GM19468 (cell line): ENCODE results near the gene PLAC8L1.

Experiments used
- ATAC-seq: cut with Tn5 transposase; IDR thresholded peaks from one replicate; pipeline ENCODE4 v1.9.1; 2021; ENCODE audit warnings: mild to moderate bottlenecking, moderate library complexity, moderate number of reproducible peaks; ENCODE audit not compliant: unreplicated experiment; ENCODE audit errors: extremely low read depth

Gene PLAC8L1

DNA sequence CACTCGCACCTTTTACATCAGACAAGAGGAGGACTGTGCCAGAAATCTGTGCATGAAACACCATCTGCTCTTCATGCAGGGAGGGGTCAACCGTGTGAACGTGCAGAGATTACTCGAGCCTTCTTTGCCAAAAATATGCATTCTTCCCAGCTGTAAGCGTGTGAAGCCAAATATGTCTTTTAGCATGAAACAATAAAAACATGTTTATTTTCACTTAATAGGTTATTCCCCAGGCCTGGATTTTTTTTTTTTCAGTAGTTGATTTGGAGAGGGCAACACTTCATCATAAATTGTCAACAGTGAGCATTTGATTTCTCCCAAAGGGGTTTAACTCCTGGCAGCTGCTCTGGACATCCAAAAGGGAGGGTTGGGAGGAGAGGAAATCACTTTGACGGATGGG, 23.8 kb downstream of the PLAC8L1 start:
- ATAC-seq, result no peak

- ATAC-seq, result no peak
These were observed 25.5 kb downstream of the PLAC8L1 start for GRCh38 chr5:146079695-146080373.

DNA sequence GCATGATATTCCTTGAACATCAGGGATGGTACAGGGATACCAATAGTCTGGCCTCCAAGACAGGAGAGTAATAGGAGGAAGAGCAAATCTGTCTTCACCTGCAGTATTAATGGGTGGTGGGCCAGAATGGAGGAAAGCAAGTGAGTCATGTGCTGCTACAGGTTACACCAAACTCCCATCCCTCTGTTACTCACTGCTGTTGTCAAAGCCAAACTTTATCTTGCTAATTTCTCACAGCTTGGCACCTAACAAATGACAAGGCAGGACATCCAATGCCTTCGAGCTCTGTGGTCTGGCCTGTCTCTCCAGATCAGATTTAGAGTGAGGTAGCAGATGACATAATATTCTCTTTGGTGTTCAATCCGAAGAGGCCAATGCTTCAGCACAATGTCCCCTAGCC, 26.8 kb downstream of the PLAC8L1 start:
- no peak for ATAC-seq

- ATAC-seq, result no peak
These were observed 28.9 kb downstream of the PLAC8L1 start for GRCh38 chr5:146076455-146076854.

- no peak for ATAC-seq
These were observed 29.3 kb downstream of the PLAC8L1 start for GRCh38 chr5:146076028-146076427.

DNA sequence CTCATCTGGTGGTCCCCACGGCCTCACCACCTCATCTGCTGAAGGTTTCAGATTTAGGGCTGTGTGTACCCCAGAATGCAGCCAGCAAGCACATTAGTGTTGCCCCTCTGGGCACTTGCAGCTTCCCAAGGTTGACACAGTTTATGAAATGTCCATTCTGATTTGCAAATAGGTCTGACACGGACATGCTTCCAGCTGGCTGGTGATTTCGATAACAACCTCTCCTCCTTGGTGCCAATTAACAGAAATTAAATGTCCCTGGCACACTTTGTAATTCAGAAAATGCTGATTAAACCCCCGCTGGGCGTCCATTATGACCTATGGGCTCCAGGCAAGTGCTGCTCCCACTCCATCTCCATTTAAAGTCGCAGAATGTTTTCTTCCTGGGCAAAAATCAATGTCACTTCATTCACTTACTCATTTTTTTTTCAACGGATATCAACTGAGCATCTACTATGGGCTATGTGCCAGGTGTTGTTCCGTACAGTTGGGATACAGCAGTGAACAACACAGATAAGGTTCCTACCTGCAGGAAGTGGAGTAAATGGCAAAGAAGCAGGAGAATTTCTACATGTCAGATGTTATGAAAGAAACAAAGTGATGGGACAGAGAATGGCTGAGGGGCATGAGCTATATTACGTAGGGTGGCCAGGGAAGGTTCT, 32.0 kb downstream of the PLAC8L1 start:
- no peak for ATAC-seq

GRCh38 chr5:146072595-146072994, 32.8 kb downstream of the PLAC8L1 start:
- no peak for ATAC-seq

DNA sequence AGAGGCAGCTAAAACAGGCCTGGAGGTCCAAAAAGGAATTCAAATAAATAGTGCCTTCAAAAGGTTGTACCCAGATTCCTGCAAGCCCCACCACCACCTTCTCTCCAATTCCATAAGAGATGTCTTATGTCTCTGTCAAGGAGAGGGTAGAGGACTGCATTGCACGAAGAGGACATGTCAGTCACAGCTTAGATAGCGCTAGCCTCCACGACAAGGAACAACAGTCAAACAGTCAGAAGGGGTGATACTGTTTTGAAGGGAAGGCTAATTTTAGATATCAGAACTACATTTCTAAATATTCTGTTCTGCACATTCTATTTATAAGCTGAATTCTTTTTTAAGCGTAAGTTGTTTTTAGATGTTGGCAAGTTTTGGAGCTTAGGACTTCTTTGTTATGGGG, 34.2 kb downstream of the PLAC8L1 start:
- ATAC-seq, result no peak

DNA sequence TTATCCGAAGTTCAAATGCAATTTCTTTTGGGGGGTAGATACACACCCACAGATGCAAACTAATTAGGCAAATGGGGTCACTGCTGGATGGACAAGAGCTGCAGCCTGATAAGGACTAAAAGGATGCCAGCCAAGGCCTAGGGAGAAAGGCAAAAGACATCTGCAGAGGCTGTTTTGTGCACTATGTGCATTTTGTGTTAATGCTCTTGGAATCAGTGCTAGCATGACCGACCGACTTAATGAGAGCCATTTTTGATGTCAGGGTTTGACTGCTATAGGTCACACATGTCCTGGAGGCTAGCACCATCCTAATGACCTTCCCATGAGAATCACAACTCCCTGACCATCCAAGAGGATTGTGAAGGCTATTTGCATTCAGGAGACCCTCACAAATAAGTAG, 34.6 kb downstream of the PLAC8L1 start:
- no peak for ATAC-seq

DNA sequence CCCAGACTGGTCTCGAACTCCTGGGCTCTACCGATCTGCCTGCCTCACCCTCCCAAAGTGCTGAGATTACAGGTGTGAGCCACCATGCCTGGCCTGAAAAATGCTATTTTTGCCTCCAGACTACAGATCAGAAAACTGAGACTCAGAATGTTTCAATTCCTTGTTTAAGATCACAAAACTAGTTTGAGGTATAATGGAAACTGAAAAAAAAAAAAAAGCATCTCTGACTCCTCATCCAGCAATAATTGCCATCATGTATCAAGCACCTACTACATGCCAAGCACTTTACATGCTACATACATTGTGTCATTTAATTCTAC, 35.6 kb downstream of the PLAC8L1 start:
- ATAC-seq, result peak; percentile 19

DNA sequence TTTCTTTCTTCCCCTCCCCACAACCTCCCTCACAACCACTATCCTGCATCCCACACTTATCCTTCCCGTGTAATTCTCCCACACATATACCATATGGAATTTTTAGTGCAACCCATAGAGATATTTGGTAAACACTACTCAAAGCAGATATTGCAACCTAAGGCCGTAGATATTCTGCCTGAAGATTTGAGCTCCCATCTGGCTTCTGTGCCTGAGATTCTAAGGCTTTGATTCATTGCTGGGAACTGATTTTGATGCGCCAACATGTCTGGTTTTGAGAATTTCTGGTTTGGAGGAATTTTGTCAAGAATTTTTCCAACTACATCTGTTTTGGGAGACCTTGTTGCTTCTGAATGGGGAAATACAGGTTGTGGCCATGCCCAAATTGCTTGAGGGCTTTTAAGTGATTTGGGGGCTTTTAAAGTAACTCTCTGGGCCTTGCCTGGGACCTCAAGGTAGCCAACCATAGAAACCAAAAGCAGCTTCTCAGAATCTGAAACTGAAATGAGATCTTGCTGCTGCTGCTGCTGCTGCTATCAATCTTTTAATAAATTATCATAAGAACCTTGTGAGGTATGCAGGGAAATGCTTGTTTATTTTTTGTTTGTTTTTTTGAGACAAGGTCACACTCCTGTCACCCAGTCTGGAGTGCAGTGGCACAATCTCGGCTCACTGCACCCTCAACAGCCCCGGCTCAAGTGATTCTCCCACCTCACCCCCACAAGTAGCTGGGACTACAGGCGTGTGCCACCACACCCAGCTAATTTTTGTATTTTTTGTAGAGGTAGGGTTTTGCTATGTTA, 36.2 kb downstream of the PLAC8L1 start:
- peak; percentile 38 for ATAC-seq

- no peak for ATAC-seq
These were observed 37.2 kb downstream of the PLAC8L1 start for GRCh38 chr5:146068206-146068605.

DNA sequence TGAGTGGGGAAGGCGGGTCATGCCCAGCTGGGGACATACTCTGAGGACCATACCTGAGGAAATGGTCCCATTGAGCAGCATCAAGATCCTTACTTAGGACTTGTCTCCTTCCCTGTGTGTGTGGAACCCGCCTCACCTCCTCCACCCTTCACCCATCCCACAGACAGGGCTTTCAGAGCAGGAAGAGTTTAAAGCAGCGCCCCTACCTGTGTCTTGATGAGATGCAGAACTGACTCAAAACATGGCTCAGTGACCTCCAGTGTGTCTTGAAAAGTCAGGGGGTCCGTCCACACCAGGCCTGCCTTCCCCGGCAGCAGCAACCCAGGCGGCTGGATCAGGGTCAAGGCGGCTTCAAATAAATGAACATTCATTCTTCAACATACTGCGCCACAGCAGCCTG, 38.4 kb downstream of the PLAC8L1 start:
- no peak for ATAC-seq

GRCh38 chr5:146060221-146060585, 45.2 kb downstream of the PLAC8L1 start:
- ATAC-seq, result no peak

DNA sequence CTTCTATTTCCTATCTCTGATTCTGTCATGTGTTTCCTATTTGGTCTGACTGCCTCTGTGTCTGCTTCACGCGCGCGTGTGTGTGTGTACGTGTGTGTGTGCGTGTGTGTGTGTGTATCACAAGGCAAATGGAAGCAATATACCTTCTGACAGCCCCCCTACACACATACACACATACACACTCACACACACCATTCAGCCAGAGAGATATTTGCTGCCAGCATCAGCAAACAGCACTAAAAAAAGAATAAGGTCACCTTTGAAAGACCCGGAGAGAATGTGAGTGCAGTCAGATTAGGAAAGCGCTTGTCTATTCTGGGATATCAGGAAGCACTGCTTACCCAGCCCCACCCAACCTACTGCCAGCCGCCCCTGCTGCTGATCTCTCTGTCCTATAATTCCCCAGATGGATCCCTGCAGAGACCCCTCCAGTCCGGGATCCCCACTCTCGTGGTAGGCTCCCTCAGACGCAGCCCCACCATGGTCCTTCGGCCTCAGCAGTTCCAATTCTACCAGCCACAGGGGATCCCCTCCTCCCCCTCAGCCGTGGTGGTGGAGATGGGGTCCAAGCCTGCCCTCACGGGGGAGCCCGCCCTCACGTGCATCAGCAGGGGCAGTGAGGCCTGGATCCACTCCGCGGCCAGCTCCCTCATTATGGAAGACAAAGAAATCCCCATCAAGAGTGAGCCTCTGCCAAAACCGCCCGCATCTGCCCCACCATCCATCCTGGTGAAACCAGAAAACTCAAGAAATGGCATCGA, 45.7 kb downstream of the PLAC8L1 start:
- ATAC-seq, result no peak

DNA sequence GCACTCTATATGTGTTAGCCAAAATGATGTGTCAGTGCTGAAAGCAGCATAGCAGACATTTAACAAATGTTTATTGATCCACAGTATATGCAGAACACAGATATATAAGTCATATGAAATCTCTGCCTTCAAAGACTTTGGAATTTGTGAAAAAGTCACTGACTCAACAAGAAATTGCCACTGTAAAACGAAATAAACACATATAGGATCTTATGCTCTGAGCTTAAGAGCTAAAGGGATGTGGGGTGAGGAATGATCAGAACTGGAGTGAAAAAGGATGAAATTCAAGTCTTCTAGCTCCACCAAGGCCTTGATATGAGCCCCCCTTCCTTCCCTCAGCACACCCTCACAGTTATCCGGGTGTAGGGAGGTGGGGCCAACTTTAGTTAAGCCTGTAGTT, 49.9 kb downstream of the PLAC8L1 start:
- no peak for ATAC-seq

DNA sequence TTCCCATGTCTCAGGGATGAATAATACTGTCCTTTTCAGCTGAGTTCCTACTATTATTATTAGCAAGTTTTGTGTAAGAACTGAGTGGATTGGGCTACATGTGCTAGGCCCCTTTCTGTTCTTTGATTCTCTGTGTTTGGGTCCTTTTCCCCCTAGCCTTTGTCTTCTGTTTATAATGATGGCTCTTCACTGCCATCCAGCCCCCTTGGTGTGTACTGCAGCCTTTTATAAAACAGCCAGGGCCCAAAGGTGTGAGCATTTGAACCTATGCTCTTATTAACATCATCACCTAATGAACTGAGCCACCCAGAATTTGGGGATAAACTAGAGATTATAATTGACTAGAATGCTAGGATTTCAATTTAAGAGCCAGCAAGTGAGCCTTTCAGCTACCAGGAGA, 52.6 kb downstream of the PLAC8L1 start:
- ATAC-seq, result no peak

DNA sequence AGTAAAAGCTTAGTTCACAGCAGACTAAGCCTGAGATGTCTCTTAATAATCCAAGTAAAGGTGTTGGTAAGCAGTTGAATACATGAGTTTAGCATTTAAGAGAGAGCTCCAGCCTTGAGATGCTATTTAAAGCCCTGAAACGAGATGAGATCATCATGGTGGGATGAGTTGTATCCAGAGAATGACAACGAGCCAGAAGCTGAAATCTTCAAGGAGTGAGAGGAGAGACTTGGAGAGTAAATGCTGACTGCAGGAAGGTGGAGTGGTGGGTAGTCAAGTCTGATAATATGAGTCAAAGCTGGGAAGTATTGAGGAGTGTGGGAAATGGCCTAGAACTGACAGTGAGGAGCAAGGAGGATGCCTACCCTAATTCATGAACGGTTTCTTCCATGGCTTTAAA, 53.7 kb downstream of the PLAC8L1 start:
- no peak for ATAC-seq

- ATAC-seq, result no peak
These were observed 55.3 kb downstream of the PLAC8L1 start for GRCh38 chr5:146050086-146050485.

- no peak for ATAC-seq
These were observed 55.7 kb downstream of the PLAC8L1 start for GRCh38 chr5:146049704-146050026.
